Measurements from ENCODE around the gene MUC4.

The MUC4 gene

GRCh38 chr3:195768831-195769303, 42.9 kb downstream of the MUC4 start:
- DNase-seq (ENCODE audit: extremely low read depth, low read depth): no peak
- no peak overlapping the region for H3K4me3 ChIP-seq (replicated peaks; ENCODE audit: low read depth, low read length)
- TF ChIP-seq CTCF (IDR thresholded peaks at IDR 0.05; ENCODE audit: low read depth, low read length, missing control alignments): no peak

- H3K4me3 ChIP-seq (replicated peaks; ENCODE audit: low read depth, low read length): no peak overlapping the region
- DNase-seq (ENCODE audit: extremely low read depth, low read depth): no peak
- TF ChIP-seq CTCF (IDR thresholded peaks at IDR 0.05; ENCODE audit: low read depth, low read length, missing control alignments): no peak
Measured at GRCh38 chr3:195768414-195768813, 43.3 kb downstream of the MUC4 start.

- no peak overlapping the region for H3K4me3 ChIP-seq (replicated peaks; ENCODE audit: low read depth, low read length)
- no peak for TF ChIP-seq CTCF (IDR thresholded peaks at IDR 0.05; ENCODE audit: low read depth, low read length, missing control alignments)
- no peak for DNase-seq (ENCODE audit: extremely low read depth, low read depth)
Measured at GRCh38 chr3:195767792-195768191, 43.9 kb downstream of the MUC4 start.

- TF ChIP-seq CTCF (IDR thresholded peaks at IDR 0.05; ENCODE audit: low read depth, low read length, missing control alignments): no peak
- H3K4me3 ChIP-seq (replicated peaks; ENCODE audit: low read depth, low read length): no peak overlapping the region
- no peak for DNase-seq (ENCODE audit: extremely low read depth, low read depth)
Measured at GRCh38 chr3:195766671-195767070, 45.1 kb downstream of the MUC4 start.

DNA sequence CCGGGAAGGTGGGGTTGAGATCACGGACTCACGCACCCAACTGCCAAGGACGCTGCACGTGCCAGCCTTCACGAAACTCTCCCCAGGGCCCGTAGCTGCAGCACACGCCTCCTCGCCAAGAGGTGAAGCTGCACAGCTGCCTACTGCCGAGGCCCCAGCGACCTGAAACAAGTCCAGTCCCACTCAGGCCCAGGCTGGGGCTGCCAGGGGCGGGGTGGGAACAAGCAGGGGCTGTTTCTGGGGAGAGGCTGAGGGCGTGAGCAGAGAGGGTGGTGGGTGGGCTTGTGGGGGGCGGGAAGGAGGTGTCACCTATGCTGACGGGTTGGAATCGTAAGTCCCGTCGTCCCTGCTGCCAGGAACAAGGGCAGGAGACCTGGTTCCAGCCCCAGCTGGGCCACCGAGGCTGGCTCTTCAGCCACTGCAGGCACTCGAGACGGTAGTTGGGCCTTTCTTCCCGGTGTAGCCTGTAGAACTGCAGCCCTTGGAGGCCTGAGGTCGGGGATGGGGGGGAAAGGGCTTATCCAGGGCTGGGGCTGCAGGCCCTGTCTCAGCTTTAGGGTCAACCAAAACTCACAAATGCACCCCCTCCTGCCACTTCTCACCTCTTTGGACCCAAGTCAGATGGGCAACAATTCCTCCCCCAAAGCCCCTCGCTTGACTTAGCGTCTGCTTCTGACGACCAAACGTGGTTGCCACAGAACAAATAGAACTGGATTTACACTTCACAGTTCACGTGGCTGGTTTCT, 46.6 kb downstream of the MUC4 start:
- TF ChIP-seq CTCF (IDR thresholded peaks at IDR 0.05; ENCODE audit: low read depth, low read length, missing control alignments): no peak
- no peak for DNase-seq (ENCODE audit: extremely low read depth, low read depth)
- no peak overlapping the region for H3K4me3 ChIP-seq (replicated peaks; ENCODE audit: low read depth, low read length)

GRCh38 chr3:195763843-195764825, 47.6 kb downstream of the MUC4 start:
- DNase-seq (ENCODE audit: extremely low read depth, low read depth): no peak
- H3K4me3 ChIP-seq (replicated peaks; ENCODE audit: low read depth, low read length): no peak overlapping the region
- no peak for TF ChIP-seq CTCF (IDR thresholded peaks at IDR 0.05; ENCODE audit: low read depth, low read length, missing control alignments)
